ENCODE measurements around the gene ARHGAP30.

The ARHGAP30 gene

GRCh38 chr1:161089251-161089924 is 19.7 kb upstream of the ARHGAP30 start, which contains the start of gene NECTIN4:
Gene NECTIN4 (minus strand): TSS chr1:161089558. CDS start chr1:161089296, 262 bp downstream.
- no peak for DNase-seq

DNA sequence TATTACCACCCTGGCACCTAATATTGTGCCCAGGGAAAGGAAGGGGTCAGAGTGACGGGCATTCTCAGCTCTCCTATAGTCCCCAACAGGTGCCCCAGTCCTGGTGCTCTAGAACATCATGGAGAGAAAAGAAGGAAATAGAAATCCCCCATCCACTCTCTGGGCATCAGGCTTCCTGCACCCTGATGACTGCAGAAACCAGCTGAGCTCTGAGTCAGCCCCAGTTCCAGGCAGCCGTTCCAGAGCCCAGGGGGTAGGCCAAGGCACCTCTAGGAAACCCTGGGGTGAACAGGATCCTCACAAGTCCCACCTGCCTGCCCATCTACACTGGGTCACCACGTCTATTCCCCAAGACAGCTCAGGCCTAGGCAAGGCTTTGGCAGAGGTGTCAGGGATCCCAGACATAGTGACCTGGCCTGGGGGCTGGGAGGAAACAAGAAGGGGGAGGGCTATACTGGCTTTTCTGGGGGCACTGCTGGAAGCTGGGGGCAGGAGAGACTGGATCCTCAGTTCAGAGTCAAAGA is 19.0 kb upstream of the ARHGAP30 start:
- DNase-seq: no peak

GRCh38 chr1:161086457-161086856 is 16.8 kb upstream of the ARHGAP30 start:
- no peak for DNase-seq

DNA sequence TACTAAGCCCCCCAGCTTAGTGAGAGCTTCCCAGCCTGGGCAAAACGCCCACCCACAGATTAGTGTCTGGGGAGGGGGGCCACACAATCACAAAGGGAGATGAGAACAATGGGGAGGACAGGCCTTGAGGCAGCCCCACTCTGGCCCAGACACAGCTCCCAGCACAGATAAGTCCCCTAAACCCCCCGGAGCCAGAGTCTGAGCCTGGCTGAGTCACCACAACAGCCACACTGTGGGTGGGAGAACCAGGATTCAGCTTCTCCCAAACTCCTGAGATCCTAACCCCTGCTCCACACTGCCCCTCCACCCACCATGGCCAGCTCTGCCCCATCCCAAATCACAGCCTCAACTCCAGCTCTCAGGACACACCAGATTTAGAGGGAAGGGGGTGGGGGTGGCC is 15.5 kb upstream of the ARHGAP30 start:
- DNase-seq: no peak

- DNase-seq: no peak
Observed at GRCh38 chr1:161084597-161084988, 14.9 kb upstream of the ARHGAP30 start.

DNA sequence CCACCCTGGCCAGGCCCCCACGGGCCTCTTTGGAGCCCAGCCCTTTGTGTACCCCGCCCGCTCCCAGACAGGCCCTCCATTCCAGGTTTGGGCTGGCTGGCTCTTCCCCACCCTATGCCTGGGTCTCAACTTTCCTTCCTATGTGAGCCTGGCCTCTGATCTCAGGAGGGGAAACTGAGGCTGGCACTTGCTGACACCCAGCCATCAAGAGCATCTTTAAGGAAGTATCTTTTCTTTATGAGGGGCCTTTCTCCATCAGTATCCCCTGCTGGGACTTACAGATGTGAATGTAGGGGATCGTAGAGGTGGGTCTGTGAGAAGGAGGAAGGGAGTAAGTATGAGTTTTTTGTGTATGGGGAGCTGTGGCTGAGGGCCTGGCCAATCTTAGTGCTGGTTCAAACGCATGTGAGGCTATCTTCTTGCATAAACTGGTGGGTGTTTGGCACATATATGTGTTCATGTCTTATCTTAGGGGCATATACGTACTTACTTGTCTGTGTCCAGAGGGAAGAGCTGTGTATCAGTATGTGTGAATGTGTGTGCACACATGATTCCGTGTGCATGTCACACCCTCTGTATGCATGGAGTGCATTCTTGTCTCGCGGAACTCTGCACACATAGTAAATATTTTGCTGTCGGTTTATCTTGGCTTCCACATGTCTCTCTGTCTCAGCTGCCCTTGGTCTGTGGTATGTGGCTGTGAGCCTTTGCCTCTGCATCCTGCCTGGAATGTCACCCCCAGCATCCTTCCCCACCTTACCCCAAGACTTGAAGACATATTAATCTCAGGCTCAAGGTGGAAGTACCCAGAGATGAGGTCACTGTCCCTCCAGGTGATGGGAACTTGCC is 14.3 kb upstream of the ARHGAP30 start:
- no peak for DNase-seq

GRCh38 chr1:161082996-161083747 is 13.5 kb upstream of the ARHGAP30 start:
- no peak for DNase-seq

- DNase-seq: no peak
Observed at GRCh38 chr1:161082483-161082882, 12.8 kb upstream of the ARHGAP30 start.

GRCh38 chr1:161081519-161081918 is 11.8 kb upstream of the ARHGAP30 start:
- DNase-seq: no peak

GRCh38 chr1:161080441-161081405 is 11.0 kb upstream of the ARHGAP30 start:
- DNase-seq: no peak

DNA sequence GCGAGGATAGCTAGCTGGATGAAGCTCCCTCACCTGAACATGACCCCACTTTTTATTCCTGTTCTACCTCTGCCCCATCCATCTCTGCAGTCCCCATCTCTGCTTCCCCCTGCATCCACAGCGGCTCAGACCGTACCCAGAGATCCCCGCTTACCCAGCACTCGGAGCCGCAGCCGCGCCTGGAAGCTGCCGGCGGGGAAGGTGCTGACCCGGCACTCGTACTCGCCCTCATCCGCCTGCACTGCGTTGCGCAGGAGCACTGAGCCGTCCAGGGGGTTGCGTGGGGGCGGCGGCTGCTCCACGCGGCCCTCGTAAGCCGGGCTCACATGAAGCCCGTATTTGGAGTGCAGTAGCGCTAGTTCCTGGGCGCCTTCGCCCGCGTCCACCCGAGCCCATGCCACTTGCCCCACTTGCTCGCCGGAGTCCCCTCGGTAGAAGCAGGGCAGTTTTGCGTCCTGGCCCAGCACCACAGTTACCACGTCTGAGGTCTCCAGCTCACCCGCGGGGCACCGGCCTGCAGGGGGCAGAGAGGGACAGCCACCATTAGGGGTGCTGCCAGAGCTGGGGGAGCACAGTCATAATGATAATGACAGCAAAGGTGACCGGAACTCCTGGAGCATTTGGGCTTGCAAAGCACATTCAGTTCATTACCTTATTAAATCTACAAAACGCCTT is 9.9 kb upstream of the ARHGAP30 start:
- DNase-seq: no peak

- no peak for DNase-seq
Observed at GRCh38 chr1:161077426-161077825, 7.7 kb upstream of the ARHGAP30 start.

- DNase-seq: no peak
Observed at GRCh38 chr1:161076410-161076809, 6.7 kb upstream of the ARHGAP30 start.

- no peak for DNase-seq
Observed at GRCh38 chr1:161074676-161075368, 5.1 kb upstream of the ARHGAP30 start.

- no peak for DNase-seq
Observed at GRCh38 chr1:161073474-161074121, 3.9 kb upstream of the ARHGAP30 start.

DNA sequence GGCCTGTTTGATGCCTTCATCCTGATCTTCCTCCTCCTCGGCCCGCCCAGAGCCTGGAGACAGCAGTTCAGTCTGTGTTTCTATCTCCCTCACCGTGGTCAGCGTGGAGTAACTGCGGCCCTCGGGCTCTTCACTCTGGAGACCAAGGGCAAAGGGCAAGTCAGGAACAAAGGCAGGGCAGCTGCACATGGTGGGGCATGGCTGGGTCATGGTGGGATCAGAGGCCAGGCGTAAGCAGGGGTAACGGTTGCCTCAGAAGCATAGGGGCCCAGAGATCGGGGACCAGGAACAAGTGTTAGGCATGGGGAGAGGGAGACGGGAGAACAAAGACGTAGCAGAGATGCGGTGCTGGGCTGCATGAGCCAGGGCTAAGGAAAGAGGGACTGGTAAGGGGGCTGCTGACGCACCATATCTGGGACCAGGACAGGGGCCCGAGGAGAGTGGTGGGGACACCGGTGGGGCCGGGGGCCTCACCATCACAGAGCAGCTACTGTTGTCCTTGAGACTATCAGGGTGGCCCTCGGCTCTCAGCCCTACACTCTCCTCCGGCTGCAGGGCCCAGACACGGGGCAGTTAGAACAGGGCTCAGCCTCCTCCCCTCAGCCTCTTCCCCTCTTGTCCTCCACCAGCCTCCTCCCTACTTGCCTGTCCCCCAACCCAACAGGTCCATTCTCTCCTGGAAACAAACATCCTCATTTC is 3.2 kb upstream of the ARHGAP30 start:
- no peak for DNase-seq

- no peak for DNase-seq
Observed at GRCh38 chr1:161071886-161072371, 2.2 kb upstream of the ARHGAP30 start.

DNA sequence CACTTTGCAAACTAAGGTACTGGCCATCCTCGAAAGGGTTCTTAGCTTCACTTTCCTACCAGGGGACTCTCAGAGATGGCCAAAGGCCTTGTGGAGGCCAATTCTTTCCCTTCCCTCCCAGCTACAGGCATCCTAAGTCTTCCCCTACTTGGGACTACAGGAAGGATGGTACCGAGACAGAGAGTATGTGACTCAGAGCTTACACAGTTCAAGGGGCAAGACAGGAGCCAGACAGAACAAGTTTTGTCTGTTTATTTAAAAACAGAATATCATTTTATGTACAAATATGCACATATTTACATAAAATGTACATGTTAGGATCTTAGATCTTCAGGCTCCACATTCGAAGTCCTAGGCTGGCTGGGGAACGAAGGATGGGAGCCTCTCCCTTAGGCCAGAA is 1.1 kb upstream of the ARHGAP30 start:
- no peak for DNase-seq

GRCh38 chr1:161069241-161069640 is 450 bp downstream of the ARHGAP30 start:
- DNase-seq: no peak
